H9 (cell line): ENCODE data around the gene SLC7A14. TPM values are rescaled to one million over a fixed set of nuclear protein-coding genes. Genes with fewer than 3 reads are reported as not detected.

Source experiments
- DNase-seq: peaks from one replicate; pipeline ENCODE4 v3.0.0-alpha.2; 2017
- H2AFZ ChIP-seq: one replicate; pipeline ENCODE4 v1.6.1; 2013; ENCODE audit warnings: mild to moderate bottlenecking, low read length, control low read depth, moderate library complexity
- H2AK5ac ChIP-seq: 2 replicates; pipeline ENCODE4 v1.6.1; 2013; ENCODE audit warnings: low read length, control low read depth, mixed read lengths; ENCODE audit not compliant: insufficient read length
- H2BK120ac ChIP-seq: one replicate; pipeline ENCODE4 v1.6.1; 2013; ENCODE audit warnings: low read depth, mild to moderate bottlenecking, low read length, control low read depth, inconsistent platforms; ENCODE audit not compliant: poor library complexity, severe bottlenecking
- H2BK12ac ChIP-seq: 2 replicates; pipeline ENCODE4 v1.6.1; 2013; ENCODE audit warnings: low read length, control low read depth, mixed read lengths, low read depth; ENCODE audit not compliant: insufficient read length
- H2BK15ac ChIP-seq: 2 replicates; pipeline ENCODE4 v1.6.1; 2013; ENCODE audit warnings: low read depth, low read length, control low read depth
- H2BK20ac ChIP-seq: one replicate; pipeline ENCODE4 v1.6.1; 2013; ENCODE audit warnings: low read depth, mild to moderate bottlenecking, low read length, control low read depth, inconsistent platforms; ENCODE audit not compliant: poor library complexity, severe bottlenecking
- H2BK5ac ChIP-seq: 2 replicates; pipeline ENCODE4 v1.6.1; 2013; ENCODE audit warnings: low read length, control low read depth, mixed read lengths; ENCODE audit not compliant: insufficient read length
- H3K14ac ChIP-seq: 2 replicates; pipeline ENCODE4 v1.6.1; 2013; ENCODE audit warnings: low read length, control low read depth; ENCODE audit not compliant: insufficient read depth
- H3K18ac ChIP-seq: 2 replicates; pipeline ENCODE4 v1.6.1; 2013; ENCODE audit warnings: low read depth, mild to moderate bottlenecking, mixed read lengths, low read length, control low read depth; ENCODE audit not compliant: insufficient read length
- H3K23ac ChIP-seq: 2 replicates; pipeline ENCODE4 v1.6.1; 2013; ENCODE audit warnings: low read length, control low read depth, mixed read lengths, low read depth; ENCODE audit not compliant: insufficient read length
- H3K23me2 ChIP-seq: 2 replicates; pipeline ENCODE4 v1.6.1; 2013; ENCODE audit warnings: low read depth, mild to moderate bottlenecking, mixed read lengths, low read length, control low read depth; ENCODE audit not compliant: insufficient read length, poor library complexity, severe bottlenecking
- H3K27ac ChIP-seq: 2 replicates; pipeline ENCODE4 v1.5.1; 2013; ENCODE audit warnings: low read length, control low read depth, mixed read lengths, low read depth; ENCODE audit not compliant: insufficient read length
- H3K27me3 ChIP-seq: 2 replicates; pipeline ENCODE4 v1.6.1; 2013; ENCODE audit warnings: low read length, control low read depth, inconsistent platforms; ENCODE audit not compliant: insufficient read depth
- H3K4ac ChIP-seq: 2 replicates; pipeline ENCODE4 v1.6.1; 2013; ENCODE audit warnings: low read depth, mild to moderate bottlenecking, control low read depth, inconsistent platforms, low read length, moderate library complexity
- H3K4me1 ChIP-seq: 2 replicates; pipeline ENCODE4 v1.6.1; 2013; ENCODE audit warnings: low read length, control low read depth, inconsistent platforms; ENCODE audit not compliant: insufficient read depth
- H3K4me2 ChIP-seq: 2 replicates; pipeline ENCODE4 v1.6.1; 2013; ENCODE audit warnings: low read length, control low read depth, mixed read lengths; ENCODE audit not compliant: insufficient read length, insufficient read depth
- H3K56ac ChIP-seq: 2 replicates; pipeline ENCODE4 v1.6.1; 2013; ENCODE audit warnings: low read depth, mild to moderate bottlenecking, mixed read lengths, low read length, control low read depth; ENCODE audit not compliant: insufficient read length
- H3K79me1 ChIP-seq: 2 replicates; pipeline ENCODE4 v1.6.1; 2013; ENCODE audit warnings: low read depth, mild to moderate bottlenecking, moderate library complexity, low read length, control low read depth, inconsistent platforms; ENCODE audit not compliant: insufficient read depth, poor library complexity, severe bottlenecking
- H3K79me2 ChIP-seq: 2 replicates; pipeline ENCODE4 v1.6.1; 2013; ENCODE audit warnings: low read length, control low read depth, inconsistent platforms; ENCODE audit not compliant: insufficient read depth
- H3K9ac ChIP-seq: 2 replicates; pipeline ENCODE4 v1.6.1; 2013; ENCODE audit warnings: low read length, control low read depth, mixed read lengths; ENCODE audit not compliant: insufficient read length; ENCODE audit errors: extremely low read depth
- H3K9me3 ChIP-seq: one replicate; pipeline ENCODE4 v1.6.1; 2013; ENCODE audit warnings: low read depth, low read length, inconsistent platforms; ENCODE audit not compliant: control insufficient read depth
- H3T11ph ChIP-seq: one replicate; pipeline ENCODE4 v1.6.1; 2013; ENCODE audit warnings: mild to moderate bottlenecking, low read length, control low read depth, inconsistent platforms
- H4K20me1 ChIP-seq: one replicate; pipeline ENCODE4 v1.6.1; 2013; ENCODE audit not compliant: control insufficient read depth, insufficient read length, insufficient read depth
- H4K5ac ChIP-seq: 2 replicates; pipeline ENCODE4 v1.6.1; 2013; ENCODE audit warnings: low read depth, mild to moderate bottlenecking, mixed read lengths, low read length, control low read depth; ENCODE audit not compliant: insufficient read length
- H4K8ac ChIP-seq: replicated peaks from 2 replicates; pipeline ENCODE4 v1.6.1; 2013; ENCODE audit warnings: low read length, control low read depth, mixed read lengths, low read depth; ENCODE audit not compliant: insufficient read length
- H4K91ac ChIP-seq: 2 replicates; pipeline ENCODE4 v1.6.1; 2013; ENCODE audit warnings: low read depth, mild to moderate bottlenecking, moderate library complexity, mixed read lengths, low read length, control low read depth; ENCODE audit not compliant: insufficient read length
- H3K27ac Mint-ChIP-seq, 3 experiments: 2 replicates in 2 of 3; 3 replicates in 1 of 3; pipeline ENCODE4 v1.8.0; 2020 to 2021; ENCODE audit warnings: mixed read lengths in 3 of 3, mild to moderate bottlenecking in 1 of 3, moderate library complexity in 1 of 3
- H3K27me3 Mint-ChIP-seq: 2 replicates; pipeline ENCODE4 v1.8.0; 2021; ENCODE audit warnings: low read depth, mild to moderate bottlenecking, moderate library complexity, mixed read lengths
- H3K36me3 Mint-ChIP-seq, 3 experiments: 2 replicates in 2 of 3; 3 replicates in 1 of 3; pipeline ENCODE4 v1.8.0; 2020 to 2021; ENCODE audit warnings: low read depth in 3 of 3, mixed read lengths in 3 of 3; ENCODE audit not compliant: insufficient read depth in 1 of 3
- H3K4me1 Mint-ChIP-seq, 2 experiments: 2 replicates each; pipeline ENCODE4 v1.8.0; 2020; ENCODE audit warnings: mixed read lengths in 2 of 2
- H3K4me3 Mint-ChIP-seq, 2 experiments: 2 replicates in 1 of 2; 3 replicates in 1 of 2; pipeline ENCODE4 v1.8.0; 2020 to 2021; ENCODE audit warnings: mild to moderate bottlenecking in 2 of 2, mixed read lengths in 2 of 2, moderate library complexity in 1 of 2
- H3K9me3 Mint-ChIP-seq, 2 experiments: 2 replicates in 1 of 2; 3 replicates in 1 of 2; pipeline ENCODE4 v1.8.0; 2020; ENCODE audit warnings: mild to moderate bottlenecking in 2 of 2, mixed read lengths in 2 of 2, moderate library complexity in 1 of 2
- total RNA-seq: library from RNA; stranded (reverse); gene quantifications from 2 replicates; pipeline ENCODE4 v1.2.1, GENCODE V29; 2021
- TF ChIP-seq, protein P1 (sequence below): fragments of 200-600 bp; sonication (generic); conservative IDR thresholded peaks from 3 replicates; pipeline ENCODE4 v1.8.0; 2021; ENCODE audit warnings: antibody characterized with exemption, mild to moderate bottlenecking

The SLC7A14 gene
- total RNA-seq, 1 experiment from 2014 or later, result 0.42 TPM

DNA sequence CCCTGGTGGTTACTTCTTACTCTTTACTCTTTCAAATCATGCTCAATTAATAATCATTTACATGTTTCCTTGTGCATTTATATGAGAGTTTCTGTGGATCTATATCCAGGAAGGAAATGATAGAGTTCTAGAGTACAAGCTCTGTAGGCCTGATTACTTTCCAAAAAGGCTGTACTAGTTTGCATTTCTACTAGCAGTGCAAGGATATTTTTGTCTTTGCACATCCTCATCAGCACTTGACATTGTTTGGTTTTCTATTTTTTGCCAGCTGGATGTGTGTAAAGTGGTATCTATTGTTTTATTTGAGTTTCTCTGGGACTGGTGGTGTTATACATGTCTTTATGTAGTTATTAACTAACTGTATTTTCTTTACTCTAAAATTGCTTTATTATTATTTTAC lies 19.6 kb upstream of the SLC7A14 start:
- no peak overlapping the region for H3K23ac ChIP-seq
- TF ChIP-seq, protein P1, sequence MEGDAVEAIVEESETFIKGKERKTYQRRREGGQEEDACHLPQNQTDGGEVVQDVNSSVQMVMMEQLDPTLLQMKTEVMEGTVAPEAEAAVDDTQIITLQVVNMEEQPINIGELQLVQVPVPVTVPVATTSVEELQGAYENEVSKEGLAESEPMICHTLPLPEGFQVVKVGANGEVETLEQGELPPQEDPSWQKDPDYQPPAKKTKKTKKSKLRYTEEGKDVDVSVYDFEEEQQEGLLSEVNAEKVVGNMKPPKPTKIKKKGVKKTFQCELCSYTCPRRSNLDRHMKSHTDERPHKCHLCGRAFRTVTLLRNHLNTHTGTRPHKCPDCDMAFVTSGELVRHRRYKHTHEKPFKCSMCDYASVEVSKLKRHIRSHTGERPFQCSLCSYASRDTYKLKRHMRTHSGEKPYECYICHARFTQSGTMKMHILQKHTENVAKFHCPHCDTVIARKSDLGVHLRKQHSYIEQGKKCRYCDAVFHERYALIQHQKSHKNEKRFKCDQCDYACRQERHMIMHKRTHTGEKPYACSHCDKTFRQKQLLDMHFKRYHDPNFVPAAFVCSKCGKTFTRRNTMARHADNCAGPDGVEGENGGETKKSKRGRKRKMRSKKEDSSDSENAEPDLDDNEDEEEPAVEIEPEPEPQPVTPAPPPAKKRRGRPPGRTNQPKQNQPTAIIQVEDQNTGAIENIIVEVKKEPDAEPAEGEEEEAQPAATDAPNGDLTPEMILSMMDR, result no peak
- Mint-ChIP-seq H3K27me3 (no peaks in the 10 kb centered on the region), H3K4me1 (no peaks in the 10 kb centered on the region), H3K27ac (no peak overlapping the region), H3K9me3 (no peaks in the 10 kb centered on the region), H3K36me3 (no peaks in the 10 kb centered on the region), H3K4me3 (no peak overlapping the region)
- no peak overlapping the region for H2BK5ac ChIP-seq
- no peaks in the 10 kb centered on the region for H3K79me2 ChIP-seq
- no peaks in the 10 kb centered on the region for H4K20me1 ChIP-seq
- no peaks in the 10 kb centered on the region for H3K9me3 ChIP-seq
- H2BK12ac ChIP-seq, result no peak overlapping the region
- H3K79me1 ChIP-seq, result no peaks in the 10 kb centered on the region
- no peak overlapping the region for H3K27ac ChIP-seq
- H4K8ac ChIP-seq, result no peak overlapping the region
- no peak overlapping the region for H3K4me2 ChIP-seq
- no peak overlapping the region for H2BK120ac ChIP-seq
- H3K18ac ChIP-seq, result no peak overlapping the region
- H4K91ac ChIP-seq, result no peak overlapping the region
- no peak overlapping the region for H3K14ac ChIP-seq
- no peak for DNase-seq
- H3K56ac ChIP-seq, result no peak overlapping the region
- no peak overlapping the region for H2BK20ac ChIP-seq
- H3K27me3 ChIP-seq, result no peaks in the 10 kb centered on the region
- H3T11ph ChIP-seq, result no peak overlapping the region
- no peaks in the 10 kb centered on the region for H3K23me2 ChIP-seq
- no peak overlapping the region for H3K9ac ChIP-seq
- H3K4ac ChIP-seq, result no peak overlapping the region
- no peaks in the 10 kb centered on the region for H3K4me1 ChIP-seq
- no peak overlapping the region for H4K5ac ChIP-seq
- H2AFZ ChIP-seq, result no peak overlapping the region
- no peak overlapping the region for H2AK5ac ChIP-seq
- H2BK15ac ChIP-seq, result no peak overlapping the region
